SHP77 (cell line): ENCODE data around the gene CARD8.

Experiments used
- DNase-seq, 2 experiments: peaks; one replicate each; lab custom pipeline; 2025; lab: John Stamatoyannopoulos, UW

Gene CARD8

DNA sequence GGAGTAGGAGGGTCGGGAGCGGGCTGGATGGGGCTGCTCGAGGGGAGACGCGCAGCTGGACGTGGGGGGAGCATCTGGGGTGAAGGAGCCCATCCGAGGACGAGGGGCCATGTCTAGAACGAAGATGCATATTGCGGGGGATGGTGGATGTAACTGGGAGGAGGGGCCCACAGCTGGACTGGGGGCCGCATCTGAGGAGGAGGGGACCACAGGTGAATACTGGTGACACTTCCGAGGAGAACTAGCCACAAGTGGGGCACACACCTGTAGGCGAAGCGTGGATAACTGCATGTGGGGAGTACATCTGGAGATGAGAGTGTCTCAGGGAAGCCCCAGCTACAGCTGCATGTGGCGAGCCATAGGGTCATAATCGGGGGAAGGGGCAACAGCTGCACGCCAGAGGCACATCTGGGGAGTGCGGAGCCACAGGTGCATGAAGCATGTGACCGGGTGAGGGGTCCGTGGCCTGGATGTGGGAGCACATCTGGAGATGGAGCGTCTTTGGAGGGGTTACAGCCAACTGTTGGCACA lies 84.8 kb downstream of the CARD8 start:
- DNase-seq, result peak in 1 of 2 experiments; percentile 44

DNA sequence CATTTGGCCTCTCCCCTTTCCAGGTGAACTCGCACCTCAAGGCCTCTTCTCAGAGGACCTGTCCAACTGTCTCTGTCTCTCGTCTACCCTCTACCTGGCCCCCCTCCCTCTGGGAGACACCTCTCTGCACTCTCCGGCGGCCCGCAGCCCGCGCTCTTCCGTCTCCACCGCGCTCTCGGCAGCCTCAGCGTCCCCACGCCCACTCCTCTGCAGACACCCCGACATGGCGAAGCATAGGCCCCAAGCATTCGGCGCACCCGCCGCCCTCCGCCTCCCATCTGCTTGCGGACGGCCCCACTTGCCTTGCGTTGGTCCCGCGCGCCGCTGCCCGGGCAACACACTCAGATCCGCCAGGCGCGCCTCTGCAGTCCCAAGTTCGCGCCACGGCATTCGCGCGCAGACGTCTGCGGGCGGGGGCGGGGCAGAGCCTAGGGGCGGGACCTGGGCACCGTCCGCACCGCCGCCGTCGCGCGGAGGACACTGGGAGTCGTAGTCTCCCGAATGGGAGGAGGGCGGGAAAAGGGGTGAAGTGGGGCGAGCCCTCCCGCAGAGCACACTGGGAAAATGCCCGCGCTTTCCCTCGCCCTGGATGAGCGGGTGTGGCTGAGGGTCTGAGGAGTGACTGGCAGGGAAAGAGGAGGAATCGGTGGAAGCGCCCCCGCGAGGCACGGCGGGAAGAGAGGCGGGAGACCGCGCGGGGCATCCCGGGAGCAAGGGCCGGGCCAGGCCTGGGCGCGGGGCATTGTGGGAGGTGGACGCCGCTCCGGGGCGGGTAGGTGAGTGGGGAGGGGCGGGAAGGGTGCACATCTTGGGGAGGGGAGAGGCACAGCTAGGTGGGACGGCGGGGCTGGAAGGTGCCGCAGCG lies 85.5 kb downstream of the CARD8 start, which contains the start of the genes LIG1 and ZSWIM9:
Gene LIG1, minus strand, starts transcription at position 406 of the 865 bp plus-strand sequence. CDS start 4,778 bp downstream, outside the sequence.
Gene ZSWIM9, plus strand, starts transcription at position 742 of the 865 bp plus-strand sequence. CDS start 1,123 bp downstream, outside the sequence.
- peak; percentile 87 to 92 for DNase-seq

DNA sequence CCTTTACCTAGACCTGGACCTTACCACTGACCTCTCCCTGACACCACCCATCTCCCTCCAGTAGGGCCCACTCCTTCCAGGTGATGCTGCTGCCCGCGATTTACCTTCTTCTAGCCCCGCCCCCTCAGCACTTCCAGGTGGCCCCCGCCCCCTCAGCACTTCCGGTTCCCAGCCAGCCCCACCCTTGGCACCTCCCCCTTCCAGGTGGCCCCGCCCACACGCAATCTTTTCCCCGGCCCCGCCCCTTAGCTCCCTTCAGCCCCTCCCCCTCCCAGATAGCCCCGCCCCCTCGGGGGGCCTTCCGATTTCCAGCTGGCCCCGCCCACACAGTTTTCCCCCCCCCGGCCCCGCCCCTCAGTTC lies 86.2 kb downstream of the CARD8 start:
- peak; percentile 42 to 74 for DNase-seq

DNA sequence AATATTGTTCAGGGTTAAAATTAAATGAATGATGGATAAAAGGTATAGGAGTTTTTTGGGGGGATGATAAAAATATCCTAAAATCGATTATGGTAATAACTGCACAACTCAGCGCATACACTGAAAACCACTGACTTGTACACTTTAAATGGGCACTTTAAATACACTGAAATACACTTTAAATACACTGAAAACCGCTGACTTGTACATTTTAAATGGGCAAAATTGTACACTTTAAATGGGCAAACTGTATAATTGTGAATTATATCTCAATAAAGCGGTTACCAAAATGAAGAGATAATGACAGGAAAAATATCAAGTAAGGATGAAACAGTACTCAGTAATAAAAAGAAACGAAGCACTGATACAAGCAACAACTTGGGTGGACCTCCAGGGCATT lies 87.0 kb downstream of the CARD8 start:
- no peak for DNase-seq

DNA sequence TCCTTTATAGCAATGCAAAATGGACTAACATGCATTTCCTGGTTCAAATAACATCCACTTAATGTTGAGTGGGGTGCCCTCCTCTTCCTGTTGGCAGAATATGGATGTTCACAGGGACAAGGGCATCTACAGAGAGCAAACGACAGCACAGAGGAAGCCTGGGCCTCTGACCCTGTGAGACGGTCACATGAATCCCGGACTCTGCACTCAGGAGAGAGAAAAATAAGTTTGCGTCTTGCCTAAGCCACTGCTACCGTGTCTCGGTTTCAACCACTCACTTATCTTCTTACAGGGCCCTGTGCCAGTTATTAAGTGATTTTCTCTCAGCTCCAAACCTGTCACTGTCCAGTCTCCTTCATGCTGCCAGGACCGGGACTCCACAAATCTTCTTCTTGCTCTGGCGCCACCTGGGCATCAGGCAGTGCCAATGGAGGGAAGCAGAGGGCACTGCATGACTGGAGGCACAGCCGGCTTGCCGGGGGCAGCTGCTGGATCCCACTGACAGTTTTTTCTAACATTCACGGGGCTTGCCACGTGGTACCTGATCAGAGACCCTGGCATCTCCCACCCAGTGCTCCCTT lies 97.4 kb downstream of the CARD8 start:
- no peak for DNase-seq
